DND-41 (cell line): ENCODE data around the gene RNF111.

ENCODE experiments used
- CTCF ChIP-seq: IDR thresholded peaks from 2 replicates; pipeline ENCODE4 v1.5.1; 2012; ENCODE audit warnings: borderline replicate concordance, low read length, moderate library complexity, mild to moderate bottlenecking; ENCODE audit not compliant: poor library complexity, severe bottlenecking; ENCODE audit errors: extremely low read depth
- EZH2 ChIP-seq: IDR thresholded peaks from 3 replicates; pipeline ENCODE4 v1.6.1; 2012; ENCODE audit warnings: borderline replicate concordance, low read depth, mild to moderate bottlenecking, moderate library complexity, low read length, inconsistent platforms; ENCODE audit not compliant: severe bottlenecking

- TF ChIP-seq CTCF (no peak), EZH2 (no peak)
Observed at GRCh38 chr15:59137566-59137965, 150.1 kb downstream of the RNF111 start.
